HG02610 (cell line): Measurements from ENCODE around the gene ORM1.

Experiments
- ATAC-seq: cut with Tn5 transposase; IDR thresholded peaks from one replicate; pipeline ENCODE4 v1.9.1; 2021; ENCODE audit warnings: mild to moderate bottlenecking, moderate library complexity; ENCODE audit not compliant: unreplicated experiment

The ORM1 gene

DNA sequence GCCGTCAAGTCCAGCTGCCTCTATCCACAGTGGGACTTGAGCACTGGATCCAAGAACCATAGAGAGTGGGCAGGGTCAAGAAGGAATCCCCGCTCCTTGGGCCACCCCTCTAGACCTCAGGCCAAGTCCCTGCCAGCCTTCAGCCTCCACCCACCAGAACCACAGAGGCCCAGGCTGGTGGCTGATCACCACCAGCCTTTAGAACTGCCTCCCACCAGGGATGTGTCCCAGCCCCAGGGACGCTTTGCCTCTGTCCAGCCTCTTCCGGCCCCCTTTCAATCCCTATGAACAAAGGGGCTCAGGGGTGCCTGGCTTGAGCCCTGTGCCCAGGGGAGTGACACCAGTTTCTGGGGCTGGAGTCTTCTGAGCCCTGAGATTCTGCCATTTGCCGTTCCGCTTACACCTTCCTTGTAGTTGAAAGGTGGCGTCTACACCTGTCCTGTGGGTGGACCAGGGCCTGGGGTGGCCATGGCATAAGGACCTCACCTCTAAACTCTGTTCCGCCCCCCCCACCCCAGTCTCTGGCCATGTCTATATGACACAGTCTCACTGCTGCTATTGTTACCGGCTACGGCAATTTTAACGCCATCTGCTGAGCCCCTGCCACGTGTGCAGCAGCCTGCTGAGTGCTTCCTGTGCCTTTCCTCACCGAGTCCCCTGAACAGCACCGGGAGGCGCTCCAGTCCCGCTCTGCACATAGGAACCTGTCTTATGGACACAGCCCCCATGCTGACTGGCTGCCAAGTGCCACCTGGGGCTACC, 35.7 kb upstream of the ORM1 start:
- ATAC-seq = no peak

DNA sequence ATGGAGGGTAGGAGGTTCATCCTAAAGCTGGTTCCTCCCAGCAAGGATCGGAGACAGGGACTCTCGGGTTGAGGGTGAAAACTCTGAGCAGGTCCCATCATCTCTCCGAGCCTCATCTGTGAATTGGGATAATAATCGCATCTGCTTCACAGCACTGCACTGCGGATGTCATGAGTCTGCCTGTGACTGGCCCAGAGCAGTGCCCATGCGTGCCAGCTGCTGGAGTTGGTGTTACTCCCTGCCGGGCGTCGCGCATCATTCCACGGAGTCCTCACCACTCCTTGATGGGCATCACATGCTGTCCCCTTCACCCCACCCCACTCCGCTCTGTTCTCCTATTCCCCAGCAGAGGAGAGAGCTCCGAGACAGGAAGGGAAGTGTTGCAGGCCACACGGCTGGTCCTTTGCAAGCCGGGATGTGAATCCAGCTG, 35.1 kb upstream of the ORM1 start:
- ATAC-seq = no peak

GRCh38 chr9:114288193-114289091, 34.5 kb upstream of the ORM1 start:
- no peak for ATAC-seq

GRCh38 chr9:114289106-114289505, 33.8 kb upstream of the ORM1 start:
- ATAC-seq = no peak

DNA sequence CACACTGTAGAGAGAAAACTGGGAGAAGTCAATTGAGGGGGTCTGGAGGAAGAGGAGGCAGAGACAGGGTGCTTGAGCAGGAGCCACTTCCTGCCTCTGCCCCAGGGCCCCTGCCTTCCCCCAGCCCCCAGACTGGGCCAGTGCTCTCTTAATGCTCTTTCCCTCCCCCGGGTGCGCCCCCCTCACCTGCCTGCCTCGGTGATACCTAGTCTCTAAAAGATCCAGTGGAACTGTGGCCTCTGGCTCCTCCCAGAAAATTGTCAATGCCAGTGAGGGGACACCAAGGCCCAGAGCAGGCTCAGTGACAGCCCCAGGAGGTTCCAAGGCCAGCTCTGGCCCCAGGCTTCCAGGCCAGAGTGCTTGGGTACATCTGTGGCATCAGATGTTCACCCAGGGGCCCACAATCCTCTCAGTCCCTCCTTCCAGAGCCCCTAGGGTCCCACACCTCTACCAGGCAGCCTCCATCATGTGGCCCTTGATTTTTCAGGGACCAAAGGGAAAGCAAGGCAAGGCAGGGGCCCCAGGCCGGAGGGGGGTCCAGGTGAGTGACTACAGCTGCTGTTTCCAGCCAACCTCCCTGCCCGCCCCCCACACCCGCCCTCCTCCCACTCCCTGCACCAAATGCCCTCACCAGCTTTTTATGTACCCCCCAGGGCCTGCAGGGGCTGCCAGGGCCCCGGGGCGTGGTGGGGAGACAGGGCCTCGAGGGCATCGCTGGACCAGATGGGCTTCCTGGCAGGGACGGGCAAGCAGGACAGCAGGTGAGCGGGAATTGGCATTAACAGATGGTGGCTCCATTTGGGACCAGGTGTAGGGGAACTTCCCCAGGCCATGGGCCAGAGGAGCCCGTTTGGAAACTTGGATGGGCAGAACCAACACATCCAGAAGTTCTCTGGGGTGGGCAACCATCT, 33.1 kb upstream of the ORM1 start:
- ATAC-seq = no peak

DNA sequence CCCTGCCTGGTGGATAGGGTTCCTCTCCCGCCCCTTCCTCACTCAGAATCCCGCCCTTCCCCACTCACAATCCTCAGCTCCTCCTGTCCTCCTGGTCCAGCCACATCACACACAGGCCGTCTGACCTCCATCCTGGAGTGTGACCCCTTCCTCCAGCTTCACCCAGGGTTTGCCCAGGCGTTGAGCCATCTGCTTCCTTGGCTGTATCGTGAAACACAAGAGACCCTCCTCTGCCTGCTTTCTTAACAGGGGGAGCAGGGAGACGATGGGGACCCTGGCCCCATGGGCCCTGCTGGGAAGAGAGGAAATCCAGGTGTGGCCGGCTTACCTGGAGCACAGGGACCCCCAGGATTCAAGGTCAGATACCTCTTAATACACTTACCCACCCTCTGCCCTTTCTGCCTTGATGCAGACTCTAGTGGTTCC, 32.3 kb upstream of the ORM1 start:
- ATAC-seq = no peak

GRCh38 chr9:114291064-114291474, 31.8 kb upstream of the ORM1 start:
- no peak for ATAC-seq

- no peak for ATAC-seq
These were observed 30.9 kb upstream of the ORM1 start for GRCh38 chr9:114291886-114292590.

GRCh38 chr9:114294664-114295063, 28.2 kb upstream of the ORM1 start:
- no peak for ATAC-seq

DNA sequence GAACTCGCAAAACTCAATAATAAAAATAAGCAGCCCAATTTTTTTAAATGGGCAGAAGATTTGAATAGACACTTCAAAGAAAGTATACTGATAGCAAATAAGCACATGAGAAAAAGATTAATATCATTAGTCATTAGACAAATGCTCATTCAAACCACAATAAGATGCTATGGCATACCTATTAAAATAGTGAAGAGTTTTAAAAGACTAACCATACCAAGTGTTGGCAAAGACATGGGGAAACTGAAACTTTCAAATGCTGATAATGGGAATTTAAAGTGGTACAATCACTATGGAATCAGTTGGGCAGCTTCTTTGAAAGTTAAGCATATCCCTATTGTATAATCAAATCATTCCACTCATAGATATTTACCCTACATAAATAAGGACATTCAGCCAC, 26.6 kb upstream of the ORM1 start:
- ATAC-seq = no peak

- ATAC-seq = no peak
These were observed 23.4 kb upstream of the ORM1 start for GRCh38 chr9:114299286-114300152.

GRCh38 chr9:114300153-114300845, 22.6 kb upstream of the ORM1 start:
- ATAC-seq = no peak

DNA sequence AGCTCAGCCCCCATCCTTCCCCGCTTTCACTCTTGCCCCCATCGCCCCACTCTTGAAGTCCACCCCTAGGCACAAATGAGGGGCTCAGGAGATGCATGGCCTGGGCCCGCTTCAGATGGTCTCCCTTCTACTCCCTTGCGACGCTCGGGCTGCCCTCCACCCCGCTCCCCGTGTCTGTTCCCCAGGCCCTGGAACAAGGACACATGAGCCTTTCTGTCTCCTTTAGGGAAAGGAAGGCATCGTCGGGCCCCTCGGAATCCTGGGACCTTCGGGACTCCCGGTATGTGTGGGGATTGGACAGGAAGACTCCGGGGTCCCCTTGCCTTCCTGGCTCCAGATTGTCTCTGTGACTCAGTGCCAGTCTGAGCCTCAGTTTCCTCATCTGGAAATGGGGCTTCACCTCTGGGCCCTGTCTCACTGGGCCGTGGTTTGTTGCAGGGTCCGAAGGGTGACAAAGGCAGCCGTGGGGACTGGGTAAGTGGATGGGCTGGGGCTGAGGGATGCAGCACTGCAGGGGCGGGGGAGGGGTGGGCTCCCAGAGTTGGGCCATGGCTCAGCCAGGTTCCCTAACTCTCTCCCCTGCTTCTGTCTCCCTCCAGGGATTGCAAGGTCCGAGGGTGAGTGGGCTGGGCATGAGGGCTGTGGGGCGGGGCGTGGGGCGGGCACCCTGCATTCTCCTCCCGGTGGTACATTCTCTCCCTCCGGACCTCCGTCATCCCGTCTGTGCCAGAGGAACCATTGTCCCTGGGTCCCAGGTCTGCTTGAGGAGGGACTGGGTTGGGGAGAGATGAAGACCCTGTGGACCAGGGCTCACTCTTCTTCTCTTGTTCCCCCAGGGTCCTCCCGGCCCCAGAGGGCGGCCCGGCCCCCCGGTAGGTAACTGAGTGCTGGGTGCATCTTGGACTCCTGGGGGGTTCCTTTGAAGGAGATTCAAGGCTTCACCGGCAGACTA, 21.8 kb upstream of the ORM1 start:
- no peak for ATAC-seq

- no peak for ATAC-seq
These were observed 20.9 kb upstream of the ORM1 start for GRCh38 chr9:114301798-114302565.

DNA sequence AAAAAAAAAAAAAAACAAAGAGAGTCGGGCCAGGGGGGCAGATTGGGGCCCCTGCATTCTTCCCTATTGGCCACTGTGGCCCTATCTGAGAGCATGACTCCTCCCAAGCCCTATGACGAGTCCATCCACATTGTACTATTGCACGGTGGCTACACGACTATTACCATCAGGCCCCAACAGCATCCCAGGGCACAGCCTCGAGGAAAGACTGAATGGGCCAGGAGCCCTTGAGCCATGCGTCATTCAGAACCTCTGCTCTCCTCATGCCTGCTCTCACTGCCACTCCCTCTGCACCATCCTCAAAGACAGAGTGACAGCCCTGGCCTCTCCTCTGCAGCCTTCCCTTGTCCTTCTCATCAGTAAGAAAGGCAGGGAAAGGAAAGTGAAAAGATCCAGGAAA, 20.2 kb upstream of the ORM1 start:
- no peak for ATAC-seq

GRCh38 chr9:114303571-114303970, 19.3 kb upstream of the ORM1 start:
- no peak for ATAC-seq

DNA sequence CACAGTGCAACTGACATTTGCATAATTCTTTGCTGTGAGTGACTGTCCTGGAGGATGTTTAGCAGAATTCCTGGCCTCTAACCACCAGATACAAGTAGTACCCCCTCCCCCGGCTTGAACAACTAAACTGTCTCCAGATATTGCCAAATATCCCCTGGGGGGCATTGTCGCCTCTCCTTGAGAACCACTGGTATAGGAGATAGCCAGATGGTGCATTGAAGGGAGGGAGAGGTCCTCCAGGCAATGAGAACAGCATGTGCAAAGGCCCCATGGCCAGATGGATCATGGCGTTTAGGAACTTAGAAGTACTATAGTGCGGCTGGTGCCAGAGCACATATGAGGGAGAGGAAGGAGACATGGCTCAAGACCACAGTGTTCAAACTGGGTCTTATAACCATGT, 18.9 kb upstream of the ORM1 start:
- ATAC-seq = no peak
